HG03196 (cell line): ENCODE data around the gene CCNYL1.
"Not testable (repeated sequence)": the region's sequence is repeated elsewhere in the genome, so short reads cannot be mapped to it uniquely, and the experiment has no call there.

Experiments
- ATAC-seq: cut with Tn5 transposase; IDR thresholded peaks from one replicate; pipeline ENCODE4 v1.9.1; 2021; ENCODE audit not compliant: unreplicated experiment

CCNYL1 gene

DNA sequence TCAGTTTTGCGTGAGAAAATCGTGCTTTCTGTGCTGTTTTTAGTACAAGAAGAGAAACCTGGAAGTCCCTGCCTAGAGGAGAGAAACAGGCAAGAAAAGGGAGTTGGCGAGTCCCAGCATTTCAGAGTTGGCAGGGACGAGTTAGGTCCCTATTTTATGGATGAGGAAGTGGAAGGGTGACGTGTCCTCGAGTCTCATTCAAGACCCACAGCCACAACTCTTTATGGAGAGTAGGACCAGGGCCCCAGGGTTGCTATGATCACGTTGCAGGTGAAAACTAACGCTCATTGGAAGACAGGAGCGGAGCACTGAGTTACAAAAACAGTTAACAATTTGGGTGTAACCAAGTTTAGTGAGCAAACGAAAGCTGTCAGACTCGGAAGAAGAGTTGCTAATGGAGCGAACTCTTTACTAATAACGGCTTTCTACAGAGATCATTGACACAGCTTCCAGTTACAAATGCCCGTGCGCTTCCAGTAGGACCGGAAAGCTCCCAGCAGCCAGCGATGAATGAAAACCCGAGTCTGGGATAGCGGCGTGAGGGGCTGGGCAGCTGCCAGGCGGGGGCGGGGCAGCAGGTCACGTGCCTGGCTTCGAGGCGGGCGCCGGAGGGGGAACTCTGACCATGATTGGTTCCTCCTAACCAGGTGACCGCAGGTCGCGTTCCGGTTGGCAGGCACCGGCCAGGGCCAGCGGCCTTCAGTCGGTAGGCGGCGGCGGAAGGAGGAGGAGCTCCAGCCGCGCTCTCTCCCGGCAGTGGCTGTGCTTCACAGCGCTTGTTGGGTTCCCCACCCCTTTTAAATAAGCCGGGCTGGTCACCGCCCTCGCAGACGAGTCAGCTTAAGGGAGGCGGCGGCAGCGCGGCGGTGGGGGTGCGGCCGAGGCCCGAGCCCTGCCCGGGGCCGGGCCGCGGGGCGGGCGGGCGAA is at the start of gene CCNYL1:
CCNYL1 (plus strand) TSS at position 827 of the 927 bp plus-strand sequence. CDS start 257 bp downstream, outside the sequence.
- ATAC-seq, result peak; percentile 97

DNA sequence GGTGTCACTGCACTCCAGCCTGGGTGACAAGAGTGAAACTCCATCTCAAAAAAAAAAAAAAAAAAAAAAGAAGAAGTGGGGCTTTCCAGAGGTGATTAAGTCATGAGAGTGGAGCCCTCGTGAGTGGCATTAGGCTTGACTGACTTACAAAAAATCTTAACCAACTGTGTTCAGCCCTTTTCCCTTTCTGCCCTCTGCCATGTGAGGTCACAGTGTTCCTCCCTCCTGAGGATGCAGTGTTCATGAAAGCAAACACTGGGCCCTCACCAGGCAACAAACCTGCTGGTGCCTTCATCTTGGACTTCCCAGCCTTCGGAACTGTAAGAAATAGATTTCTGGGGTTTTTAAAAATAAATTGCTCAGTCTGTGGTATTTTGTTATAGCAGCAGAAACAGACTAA is 49.2 kb upstream of the CCNYL1 start:
- peak; percentile 92 for ATAC-seq

DNA sequence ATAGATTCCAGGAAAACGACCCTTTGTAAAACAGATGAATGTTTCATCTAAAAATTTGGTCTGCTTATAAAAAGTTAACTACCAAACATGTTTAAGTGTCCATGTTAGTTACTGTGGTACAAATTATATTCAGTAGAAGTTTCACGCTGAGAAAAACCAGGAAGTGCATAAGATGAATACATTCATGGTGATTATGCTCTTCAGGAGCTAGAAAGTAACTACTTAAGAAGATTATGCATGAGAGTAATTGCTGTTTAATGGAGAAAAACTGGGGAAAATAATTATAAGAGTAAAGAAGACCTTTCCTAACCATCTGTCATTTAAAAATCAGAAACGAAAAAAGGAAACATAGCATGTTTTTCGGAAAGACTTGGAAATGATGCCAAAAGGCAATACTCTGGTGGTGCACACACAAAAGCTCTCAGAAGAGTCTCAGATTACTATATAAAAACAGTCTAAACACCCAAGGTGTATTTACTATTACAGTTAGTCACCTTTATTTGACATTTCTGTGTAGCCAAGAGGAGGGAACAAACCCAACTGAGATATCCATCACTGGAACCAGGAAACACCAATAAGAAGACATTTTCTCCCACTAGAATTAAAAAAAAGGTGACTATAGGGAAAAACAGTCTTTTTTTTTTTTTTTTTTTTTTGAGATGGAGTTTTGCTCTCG is 47.4 kb upstream of the CCNYL1 start:
- no peak for ATAC-seq

DNA sequence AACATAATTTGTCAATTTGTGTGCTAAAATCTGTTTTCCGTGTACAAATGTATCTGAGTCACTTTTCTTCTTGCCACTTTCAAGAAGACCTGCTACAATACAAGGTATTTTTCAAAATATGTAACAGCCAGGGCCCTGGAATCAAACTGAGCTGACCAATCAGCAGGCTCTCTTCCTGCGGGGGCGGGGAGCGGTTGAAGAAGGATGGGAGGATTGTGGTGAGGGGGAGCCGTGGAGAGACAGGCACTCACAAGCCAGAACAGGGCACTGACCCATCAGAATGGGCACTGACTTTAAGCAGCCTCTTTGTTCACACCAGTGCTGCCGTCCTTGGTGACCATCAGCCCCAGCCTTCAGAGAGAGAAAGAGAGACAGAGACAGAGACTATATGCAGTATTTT is 40.6 kb upstream of the CCNYL1 start:
- no peak for ATAC-seq

DNA sequence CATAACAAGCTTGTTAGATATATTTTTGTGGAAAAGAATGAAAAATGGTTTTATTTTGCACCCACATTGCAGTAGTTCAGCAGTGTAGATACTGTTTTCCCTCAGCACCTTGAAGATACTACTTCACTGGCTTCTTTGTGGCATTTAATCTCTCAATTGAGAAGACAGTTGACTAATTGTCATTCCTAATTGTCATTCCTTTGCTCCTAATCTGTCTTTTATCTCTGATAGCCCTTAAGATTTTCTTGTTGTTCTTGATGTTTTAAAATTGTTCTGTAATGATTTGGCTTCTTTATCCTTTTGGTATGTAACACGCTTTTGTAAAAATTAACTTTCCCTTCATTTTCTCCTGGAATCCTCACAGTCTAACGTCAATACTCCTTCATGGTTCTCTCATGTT is 38.0 kb upstream of the CCNYL1 start:
- no peak for ATAC-seq

DNA sequence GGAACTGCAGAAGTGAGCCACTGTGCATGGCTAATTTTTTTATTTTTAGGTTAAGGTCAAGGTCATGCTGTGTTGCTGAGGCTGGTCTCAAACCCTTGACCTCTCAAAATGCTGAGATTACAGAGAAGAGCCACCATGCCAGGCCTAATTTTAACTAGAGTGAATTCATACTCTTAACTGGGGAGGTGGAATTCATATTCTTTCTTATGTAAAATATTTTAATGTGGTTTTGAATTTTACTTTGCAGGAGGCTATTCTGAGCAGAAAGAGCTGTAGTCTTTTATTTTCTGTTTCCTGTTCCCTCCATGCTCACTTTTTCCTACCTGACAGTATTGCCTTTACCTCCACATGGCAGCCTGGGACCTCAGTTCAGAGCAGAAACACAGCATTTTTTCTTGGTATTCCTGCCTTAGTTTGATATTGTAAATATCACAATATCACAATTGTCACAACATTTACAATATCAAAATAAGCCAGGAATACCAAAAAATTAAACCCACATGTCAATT is 37.1 kb upstream of the CCNYL1 start:
- no peak for ATAC-seq

DNA sequence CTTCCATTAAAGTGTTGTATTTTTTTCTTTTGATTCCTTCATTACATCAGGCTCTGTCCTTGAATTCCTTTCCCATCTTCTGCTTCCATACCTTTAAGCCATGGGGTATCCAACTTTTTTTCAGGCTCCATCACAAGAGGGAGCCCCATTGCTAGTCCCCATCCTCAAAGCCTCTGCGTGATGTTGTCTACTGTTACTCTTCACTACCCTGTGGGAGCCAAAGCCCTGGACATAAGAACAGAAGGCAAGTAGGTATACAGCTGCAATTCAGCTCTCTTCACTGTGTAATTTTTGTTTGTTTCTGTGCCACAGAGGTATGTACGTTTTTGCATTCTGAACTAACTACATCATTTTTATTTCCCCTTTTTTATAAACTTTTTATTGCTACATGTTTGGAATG is 36.6 kb upstream of the CCNYL1 start:
- ATAC-seq, result no peak

DNA sequence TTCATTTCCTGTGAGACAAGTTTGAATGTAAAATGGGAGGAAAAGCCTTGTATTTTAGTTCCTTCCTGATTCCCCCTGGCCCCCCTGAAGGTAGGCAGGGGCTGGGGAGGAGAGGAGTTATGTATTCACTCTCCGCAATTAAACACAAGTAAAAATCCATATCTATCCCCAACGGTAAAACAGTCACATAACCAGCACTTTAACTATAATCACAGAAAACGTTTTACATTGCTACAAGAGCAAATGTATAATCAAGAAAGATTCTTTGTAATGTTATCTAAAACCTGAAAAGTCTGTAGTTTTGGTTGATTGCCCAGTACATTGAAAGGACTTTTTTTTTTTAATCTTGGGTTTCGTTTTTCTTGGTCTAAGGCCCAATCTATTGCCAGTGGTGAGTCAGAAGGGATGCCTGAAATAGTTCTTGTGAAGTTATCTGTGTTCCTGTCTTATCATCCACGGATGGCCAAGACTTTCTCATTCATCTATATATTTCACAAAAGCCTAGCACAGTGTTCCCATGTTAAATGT is 34.5 kb upstream of the CCNYL1 start:
- ATAC-seq, result no peak

DNA sequence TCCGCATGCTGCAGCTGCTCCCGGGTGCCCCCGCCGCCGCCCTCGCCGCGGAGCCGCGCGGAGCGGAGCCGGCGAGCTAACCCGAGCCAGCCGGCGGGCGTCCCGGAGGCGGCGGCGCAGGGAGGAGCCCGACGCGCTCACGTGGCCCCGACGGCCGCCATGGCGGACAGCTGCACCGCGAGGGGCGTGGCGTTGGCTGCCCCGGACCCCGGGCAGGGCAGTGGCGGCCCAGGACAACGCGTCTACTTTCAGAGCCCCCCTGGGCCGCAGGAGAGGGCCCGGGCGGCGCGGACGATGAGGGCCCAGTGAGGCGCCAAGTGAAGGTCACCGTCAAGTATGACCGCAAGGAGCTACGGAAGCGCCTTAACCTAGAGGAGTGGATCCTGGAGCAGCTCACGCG is 30.0 kb upstream of the CCNYL1 start:
- no peak for ATAC-seq

DNA sequence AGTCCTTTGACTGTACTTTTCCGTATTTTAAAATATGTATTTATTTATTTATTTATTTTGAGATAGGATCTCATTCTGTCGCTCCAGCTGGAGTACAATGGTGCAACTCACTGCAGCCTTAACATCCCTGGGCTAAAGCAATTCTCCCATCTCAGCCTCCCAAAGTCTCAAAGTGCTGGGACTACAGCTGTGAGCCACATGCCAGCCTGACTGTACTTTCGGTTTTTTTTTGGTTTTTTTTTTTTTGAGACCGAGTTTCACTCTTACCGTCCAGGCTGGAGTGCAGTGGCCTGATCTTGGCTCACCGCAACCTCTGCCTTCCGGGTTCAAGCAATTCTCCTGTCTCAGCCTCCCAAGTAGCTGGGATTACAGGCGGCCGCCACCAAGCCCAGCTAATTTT is 28.9 kb upstream of the CCNYL1 start:
- ATAC-seq, result no peak

DNA sequence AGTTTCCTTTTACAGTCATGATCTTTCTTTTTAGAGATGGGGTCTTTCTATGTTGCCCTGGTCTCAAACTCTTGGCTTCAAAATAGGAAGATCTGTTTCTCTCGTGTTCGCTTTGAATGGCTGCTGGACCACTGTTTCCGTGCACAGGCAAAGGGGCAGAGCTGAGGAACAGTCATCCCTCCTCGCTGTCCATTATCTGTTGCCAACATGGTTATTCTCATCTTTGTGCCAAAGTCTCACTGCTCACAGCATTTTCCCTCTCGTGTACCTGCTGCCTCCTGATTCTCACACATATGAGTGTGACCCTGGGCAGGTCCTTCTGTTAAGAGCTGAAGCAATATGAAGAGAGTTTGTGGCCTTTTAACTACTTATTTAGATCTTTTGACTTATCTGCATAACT is 28.0 kb upstream of the CCNYL1 start:
- no peak for ATAC-seq

DNA sequence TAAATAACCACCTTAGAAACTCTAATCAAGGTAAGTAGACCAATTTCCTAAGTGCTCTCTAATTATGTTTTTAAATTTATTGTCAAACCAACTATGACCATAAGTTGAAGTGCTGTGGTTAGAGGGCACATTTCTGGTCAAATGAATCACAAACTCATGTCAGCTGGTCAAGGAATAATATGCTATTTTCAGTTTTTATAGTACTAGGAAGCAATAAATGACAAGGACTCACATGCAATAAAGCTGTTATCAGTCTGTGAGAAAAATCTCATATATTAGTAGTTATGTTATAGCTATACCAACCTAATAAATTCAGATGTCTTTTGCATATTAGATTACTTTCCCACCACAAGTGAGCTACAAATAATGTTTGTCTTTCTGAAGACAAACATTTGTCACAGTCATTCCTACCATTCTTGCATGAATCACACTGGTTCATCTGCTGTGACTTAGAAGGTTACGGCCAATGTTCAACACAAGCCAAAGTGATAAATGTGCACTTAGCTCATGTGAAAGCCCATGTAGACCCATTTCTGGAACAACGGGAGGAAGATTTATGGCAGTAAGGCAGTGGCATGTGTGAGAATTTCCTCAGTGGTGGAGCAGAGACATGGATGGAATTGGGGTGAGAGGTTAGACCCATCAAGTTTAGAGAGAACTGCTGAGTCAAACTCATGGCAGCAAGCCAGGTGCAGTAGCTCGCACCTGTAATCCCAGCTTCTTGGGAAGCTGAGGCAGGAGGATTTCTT is 27.4 kb upstream of the CCNYL1 start:
- no peak for ATAC-seq

DNA sequence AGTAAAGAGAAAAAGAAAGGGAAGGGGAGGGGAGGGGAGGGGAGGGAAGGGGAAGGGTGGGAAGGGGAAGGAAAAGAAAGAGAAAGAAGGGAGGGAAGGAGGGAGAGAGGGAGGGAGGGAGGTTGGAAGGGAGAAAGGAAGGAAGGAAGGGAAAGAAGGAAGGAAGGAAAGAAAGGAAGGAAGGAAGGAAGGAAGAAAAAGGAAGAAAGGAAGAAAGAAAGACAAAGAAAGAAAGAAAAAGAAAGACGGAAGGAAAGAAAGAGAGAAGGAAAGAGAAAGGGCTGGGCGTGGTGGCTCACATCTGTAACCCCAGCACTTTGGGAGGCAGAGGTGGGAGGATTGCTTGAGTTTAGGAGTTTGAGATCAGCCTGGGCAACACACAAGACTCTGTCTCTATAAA is 24.6 kb upstream of the CCNYL1 start:
- no peak for ATAC-seq

DNA sequence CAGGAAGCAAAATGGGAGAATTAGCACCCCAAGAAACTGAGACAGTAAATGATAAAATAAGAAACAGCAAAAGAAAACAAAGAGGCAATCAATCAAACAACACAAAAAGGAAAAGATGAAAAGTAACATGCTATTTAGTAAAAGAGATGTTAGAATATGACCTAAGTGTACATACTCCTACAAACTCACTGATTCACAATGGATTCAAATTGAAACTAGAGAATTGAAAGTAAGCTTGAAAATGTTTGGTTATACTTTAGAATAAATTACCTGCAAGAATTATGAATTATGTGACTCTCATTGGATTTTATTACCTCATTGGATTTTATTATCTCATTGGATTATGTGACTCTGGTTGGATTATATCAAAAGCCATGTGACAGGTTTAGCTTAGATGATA is 22.8 kb upstream of the CCNYL1 start:
- ATAC-seq, result no peak

DNA sequence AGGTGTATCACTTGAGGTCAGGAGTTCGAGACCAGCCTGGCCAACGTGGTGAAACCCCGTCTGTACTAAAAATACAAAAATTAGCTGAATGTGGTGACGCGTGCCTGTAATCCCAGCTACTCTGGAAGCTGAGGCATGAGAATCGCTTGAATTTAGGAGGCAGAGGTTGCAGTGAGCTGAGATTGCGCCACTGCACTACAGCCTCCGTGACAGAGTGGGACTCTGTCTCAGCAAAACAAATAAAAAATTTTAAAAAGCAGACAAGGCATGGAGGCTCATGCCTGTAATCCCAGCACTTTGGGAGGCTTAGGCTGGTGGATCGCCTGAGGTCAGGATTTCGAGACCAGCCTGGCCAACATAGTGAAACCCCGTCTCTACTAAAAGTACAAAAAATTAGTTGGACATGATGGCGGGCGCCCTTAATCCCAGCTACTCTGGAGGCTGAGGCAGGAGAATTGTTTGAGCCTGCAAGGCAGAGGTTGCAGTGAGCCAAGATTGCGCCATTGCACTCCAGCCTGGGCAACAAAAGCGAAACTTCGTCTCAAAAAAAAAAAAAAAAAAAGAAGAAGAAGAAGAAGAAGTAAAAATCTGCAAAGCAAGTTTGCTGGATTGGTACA is 20.5 kb upstream of the CCNYL1 start:
- not testable (repeated sequence) for ATAC-seq

DNA sequence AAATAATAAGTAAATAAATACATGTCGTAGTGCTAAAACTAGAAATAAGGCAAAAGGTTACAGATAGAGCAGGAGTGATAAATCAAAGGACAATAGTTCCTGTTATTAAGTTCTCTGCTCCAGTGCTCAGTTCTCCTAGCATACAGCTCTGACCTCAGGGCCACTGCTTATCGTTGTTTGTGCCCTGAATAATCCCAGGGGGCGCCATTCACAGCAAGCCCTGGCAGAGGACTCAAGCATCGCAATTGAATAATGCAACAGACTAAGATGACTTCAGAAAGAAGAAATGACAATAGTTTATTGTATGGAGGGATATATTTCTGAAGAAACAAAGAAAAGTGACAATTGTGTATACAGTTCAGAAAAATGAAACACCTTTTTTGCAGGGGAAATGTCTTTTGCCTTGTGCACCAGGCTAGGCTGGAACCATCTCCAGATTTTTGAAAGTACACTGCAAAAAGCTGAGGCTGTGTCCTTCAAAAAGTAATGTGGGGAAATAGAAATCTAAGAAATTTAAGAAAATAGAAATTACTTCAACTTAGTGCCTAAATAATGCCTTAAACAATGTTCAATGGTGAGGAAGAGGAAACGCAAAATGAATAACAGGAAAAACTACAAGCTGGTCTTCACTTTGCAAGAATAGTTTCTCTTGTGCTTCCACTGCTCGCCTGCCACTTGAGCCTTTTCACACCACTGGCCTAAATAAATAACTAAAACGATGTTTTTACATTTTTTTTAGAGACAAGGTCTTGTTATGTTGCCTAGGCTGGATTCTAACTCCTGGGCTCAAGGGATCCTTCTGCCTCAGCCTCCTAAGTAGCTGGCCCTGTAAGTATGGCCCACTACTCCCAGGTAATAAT is 19.0 kb upstream of the CCNYL1 start:
- no peak for ATAC-seq

DNA sequence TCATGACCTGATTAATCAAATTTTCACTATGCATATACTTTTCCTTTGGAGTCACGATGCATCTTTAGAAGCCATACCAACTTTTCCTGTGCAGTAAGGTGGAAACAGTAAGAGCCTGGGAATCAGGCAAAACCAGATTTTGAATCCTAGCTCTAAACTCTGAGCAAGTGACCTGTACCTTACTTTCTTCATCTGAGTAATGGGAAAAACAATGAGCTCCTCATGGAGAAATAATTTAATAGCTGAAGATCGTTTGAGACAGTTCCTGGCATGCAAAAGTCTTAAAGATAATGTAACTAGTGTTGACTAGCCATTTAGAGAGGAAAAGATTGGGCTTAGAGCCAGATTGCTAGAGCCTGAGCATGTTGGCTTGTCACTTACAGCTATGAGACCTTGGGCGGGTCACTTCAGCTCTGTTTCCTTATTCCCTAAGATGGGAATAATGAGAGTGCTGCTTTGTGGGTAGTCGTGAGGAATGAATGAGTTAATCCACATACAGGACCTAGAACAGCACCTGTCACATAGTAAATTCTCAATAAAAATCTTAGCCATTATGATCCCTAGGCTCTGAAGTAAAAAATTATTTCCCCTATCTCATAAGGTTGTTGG is 17.7 kb upstream of the CCNYL1 start:
- no peak for ATAC-seq

DNA sequence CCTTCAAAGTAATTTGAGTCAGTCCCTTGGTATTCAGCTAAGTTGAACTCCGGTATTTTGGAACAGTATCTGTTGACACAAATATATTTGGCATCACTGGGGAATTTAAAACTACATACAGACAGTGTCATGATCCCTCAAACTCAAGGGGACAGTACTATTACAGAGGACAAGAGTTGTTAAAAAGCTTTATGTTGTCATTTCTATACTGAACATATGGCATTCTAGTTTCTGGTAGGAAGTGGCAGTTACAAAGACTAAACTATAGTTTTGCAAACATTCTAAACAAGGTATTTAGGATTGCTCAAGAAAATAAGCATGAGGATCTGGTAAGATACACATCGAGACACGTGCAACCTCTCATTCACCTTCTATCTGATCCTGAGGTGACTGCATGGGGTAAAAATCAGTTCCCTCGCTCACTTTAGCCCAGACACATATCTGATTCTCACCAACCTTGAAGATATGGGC is 16.6 kb upstream of the CCNYL1 start:
- no peak for ATAC-seq

DNA sequence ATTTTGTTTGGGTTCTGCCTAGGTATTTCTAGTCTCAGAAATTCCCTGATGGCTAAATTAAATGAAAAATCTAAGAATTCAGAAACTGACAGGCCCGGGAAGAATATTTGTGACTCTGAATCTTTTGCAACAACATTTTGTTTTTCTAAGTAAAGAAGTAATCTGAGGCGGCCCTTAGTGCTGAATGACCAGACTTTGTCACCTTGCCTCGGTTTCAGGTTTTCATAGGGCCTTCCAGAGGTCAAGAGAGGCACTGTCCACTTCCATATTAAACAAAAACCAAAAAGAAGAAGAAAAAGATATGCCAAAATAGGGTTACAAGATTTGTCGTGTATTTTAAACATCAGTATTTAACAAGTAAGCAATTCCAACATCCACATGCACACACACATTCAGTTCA is 16.1 kb upstream of the CCNYL1 start:
- no peak for ATAC-seq
